ENCODE results near the gene DCUN1D2.

- TF ChIP-seq TAF1 (IDR thresholded peaks at IDR 0.05; ENCODE audit: low read depth, low read length) (no peak), POLR2AphosphoS5 (IDR thresholded peaks at IDR 0.05; ENCODE audit: low read depth, low read length) (no peak), POLR2A (IDR thresholded peaks at IDR 0.05; ENCODE audit: low read depth, low read length) (no peak), PAX5 (IDR thresholded peaks at IDR 0.05; ENCODE audit: insufficient read depth, low read length, severe bottlenecking) (no peak), SPI1 (IDR thresholded peaks at IDR 0.05; ENCODE audit: low read depth, low read length) (no peak), POU2F2 (IDR thresholded peaks at IDR 0.05; ENCODE audit: low read depth, low read length) (no peak)
Measured at GRCh38 chr13:113465300-113465699, 25.2 kb downstream of the DCUN1D2 start.
